RWPE1 (cell line): ENCODE results near the gene FLNC.

Source experiments
- CTCF ChIA-PET: fragments of 350-600 bp; sonication (Branson Sonifier 250); formaldehyde crosslinking; extraction: SDS; loops from one replicate; lab custom pipeline; 2021; lab: Yijun Ruan, JAX
- POLR2A ChIA-PET: fragments of 400-600 bp; formaldehyde crosslinking; extraction: SDS; loops from one replicate; lab custom pipeline; 2020; ENCODE audit warnings: antibody characterized with exemption; ENCODE audit not compliant: low non-redundant PET; lab: Yijun Ruan, JAX
- DNase-seq: peaks from one replicate; pipeline ENCODE4 v3.0.0; 2012; ENCODE audit warnings: low spot score
- H3K27ac ChIP-seq: fragments of 450-650 bp; 2 replicates; pipeline ENCODE4 v1.5.1; 2017
- TF ChIP-seq, protein P1 (sequence below): fragments of 450-650 bp; conservative IDR thresholded peaks from 2 replicates; pipeline ENCODE4 v1.5.1; 2017; ENCODE audit warnings: low read depth, mild to moderate bottlenecking

The FLNC gene

DNA sequence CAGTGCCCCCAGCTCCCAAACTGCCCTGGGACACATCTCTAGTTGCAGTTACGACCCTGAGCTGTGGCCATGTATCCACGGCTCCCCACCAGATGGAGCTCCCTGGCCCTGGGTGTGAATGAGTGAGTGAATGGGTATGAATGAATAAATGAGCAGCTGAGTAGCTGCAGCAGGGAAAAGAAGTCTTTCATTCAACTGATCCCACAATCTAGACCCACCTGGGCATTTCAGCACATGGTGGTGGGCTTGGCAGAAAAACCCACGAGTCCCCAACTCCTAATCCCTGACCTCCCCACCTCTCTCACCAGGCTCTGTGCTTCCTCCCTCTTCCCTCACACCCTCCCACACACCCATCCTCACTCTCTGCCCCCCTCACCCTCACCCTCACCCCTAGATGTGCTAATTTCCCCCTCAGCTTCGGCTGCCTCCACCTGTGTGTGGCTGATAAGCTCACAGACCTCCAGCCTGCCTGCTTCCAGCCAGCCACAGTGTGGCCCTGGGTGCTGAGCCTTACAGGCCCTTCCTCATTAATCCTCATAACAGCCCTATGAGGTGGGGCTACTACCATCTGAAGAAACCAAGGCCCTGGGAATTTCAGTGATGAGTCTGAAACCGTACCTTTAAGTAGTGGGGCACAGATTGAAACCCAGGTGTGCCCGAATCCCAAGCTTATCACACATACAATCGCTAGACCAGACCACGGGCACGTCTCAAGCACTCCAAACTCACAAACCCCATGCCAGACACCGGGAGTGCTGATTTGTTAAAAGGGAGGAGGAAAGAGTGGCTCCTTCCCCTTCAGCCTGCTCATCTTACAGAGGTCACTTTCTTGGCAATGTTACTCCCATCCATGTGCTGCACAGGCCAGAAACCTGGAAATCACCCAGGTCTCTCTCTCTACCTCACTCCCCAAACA lies 30.2 kb downstream of the FLNC start:
- no peak for DNase-seq
- POLR2A ChIA-PET: no interaction called here
- H3K27ac ChIP-seq: no peak overlapping the region
- TF ChIP-seq, protein P1, sequence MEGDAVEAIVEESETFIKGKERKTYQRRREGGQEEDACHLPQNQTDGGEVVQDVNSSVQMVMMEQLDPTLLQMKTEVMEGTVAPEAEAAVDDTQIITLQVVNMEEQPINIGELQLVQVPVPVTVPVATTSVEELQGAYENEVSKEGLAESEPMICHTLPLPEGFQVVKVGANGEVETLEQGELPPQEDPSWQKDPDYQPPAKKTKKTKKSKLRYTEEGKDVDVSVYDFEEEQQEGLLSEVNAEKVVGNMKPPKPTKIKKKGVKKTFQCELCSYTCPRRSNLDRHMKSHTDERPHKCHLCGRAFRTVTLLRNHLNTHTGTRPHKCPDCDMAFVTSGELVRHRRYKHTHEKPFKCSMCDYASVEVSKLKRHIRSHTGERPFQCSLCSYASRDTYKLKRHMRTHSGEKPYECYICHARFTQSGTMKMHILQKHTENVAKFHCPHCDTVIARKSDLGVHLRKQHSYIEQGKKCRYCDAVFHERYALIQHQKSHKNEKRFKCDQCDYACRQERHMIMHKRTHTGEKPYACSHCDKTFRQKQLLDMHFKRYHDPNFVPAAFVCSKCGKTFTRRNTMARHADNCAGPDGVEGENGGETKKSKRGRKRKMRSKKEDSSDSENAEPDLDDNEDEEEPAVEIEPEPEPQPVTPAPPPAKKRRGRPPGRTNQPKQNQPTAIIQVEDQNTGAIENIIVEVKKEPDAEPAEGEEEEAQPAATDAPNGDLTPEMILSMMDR: no peak
- CTCF ChIA-PET: interaction anchor here (0.8 kb wide), 1 partner anchor 231 kb away, joined by 5 read pairs; no protein-coding TSS in a partner anchor

DNA sequence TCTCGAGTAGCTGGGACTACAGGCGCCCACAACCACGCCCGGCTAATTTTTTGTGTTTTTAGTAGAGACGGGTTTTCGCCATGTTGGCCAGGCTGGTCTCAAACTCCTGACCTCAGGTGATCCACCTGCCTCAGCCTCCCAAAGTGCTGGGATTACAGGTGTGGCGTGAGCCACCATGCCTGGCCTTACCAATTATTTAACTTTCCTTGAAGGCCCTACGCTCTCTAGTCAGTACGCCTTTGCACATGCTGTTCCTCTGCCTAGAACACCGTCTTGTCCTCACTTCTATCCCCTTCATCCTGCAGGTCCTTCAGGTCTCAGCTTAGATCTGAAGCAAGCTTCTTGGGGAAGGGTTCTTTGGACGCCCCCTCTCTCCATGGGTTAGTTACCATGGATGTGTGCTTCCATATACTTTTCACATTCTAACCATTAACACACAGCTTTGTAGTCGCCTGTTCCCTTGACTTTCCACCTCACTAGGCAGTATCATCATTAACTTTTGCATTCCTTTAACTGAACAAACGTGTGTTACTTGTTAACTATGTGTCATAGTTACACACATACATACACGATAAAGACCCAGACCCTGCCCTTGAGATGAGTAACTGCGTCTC lies 31.9 kb downstream of the FLNC start:
- TF ChIP-seq, protein P1: no peak
- peak overlapping the region; percentile 76 for H3K27ac ChIP-seq
- DNase-seq: no peak
- CTCF ChIA-PET: interaction anchor here (1.2 kb wide), 1 partner anchor 22 kb away, joined by 3 read pairs; no protein-coding TSS in a partner anchor
- POLR2A ChIA-PET: no interaction called here

DNA sequence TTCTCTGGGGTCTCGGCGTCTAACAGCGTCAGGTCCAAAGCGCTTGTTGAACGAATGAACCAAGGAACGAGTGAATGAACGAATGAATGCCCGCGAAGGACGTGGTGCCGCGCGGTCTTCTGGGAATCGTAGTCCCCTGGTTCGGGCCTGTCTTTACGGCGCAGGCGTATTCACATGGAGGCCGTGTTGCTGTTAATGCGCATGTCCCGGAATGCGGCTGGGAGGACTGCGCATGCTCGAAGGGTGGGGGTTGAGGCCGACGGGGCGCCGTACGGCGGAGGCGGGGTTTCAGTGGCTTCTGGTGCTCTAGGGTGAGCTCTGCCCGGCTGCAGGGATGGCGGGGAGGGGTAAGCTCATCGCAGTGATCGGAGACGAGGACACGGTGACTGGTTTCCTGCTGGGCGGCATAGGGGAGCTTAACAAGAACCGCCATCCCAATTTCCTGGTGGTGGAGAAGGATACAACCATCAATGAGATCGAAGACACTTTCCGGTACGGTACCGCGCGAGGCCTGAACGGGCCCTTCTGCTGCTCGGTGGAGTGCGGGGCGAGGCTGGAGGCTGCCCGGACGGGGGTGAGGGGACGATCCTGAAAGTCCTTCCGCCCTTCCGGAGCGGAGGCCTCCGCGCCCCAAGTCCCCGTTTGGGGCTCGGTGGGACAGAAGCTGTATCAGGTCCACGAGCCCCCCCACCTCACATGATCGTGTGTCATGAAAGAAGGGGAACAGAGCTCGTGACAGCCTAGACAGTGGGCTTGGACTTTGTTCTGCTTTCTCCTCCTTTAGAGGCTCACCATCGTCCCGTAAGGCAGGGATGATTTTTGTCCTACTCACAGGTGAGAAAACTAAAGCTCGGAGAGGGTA lies 32.6 kb downstream of the FLNC start, which contains the start of gene ATP6V1F:
Gene ATP6V1F (plus strand): TSS at position 286 of the 862 bp plus-strand sequence. CDS start 49 bp downstream, at position 335.
- ChIA-PET CTCF (interaction anchor here (1.2 to 1.5 kb wide), 2 partner anchors 21 to 229 kb away, joined by 3 to 5 read pairs; no protein-coding TSS in a partner anchor), POLR2A (no interaction called here)
- DNase-seq: peak; percentile 99
- TF ChIP-seq, protein P1: no peak
- peak within 1 kb of the TSS; percentile 76 for H3K27ac ChIP-seq

DNA sequence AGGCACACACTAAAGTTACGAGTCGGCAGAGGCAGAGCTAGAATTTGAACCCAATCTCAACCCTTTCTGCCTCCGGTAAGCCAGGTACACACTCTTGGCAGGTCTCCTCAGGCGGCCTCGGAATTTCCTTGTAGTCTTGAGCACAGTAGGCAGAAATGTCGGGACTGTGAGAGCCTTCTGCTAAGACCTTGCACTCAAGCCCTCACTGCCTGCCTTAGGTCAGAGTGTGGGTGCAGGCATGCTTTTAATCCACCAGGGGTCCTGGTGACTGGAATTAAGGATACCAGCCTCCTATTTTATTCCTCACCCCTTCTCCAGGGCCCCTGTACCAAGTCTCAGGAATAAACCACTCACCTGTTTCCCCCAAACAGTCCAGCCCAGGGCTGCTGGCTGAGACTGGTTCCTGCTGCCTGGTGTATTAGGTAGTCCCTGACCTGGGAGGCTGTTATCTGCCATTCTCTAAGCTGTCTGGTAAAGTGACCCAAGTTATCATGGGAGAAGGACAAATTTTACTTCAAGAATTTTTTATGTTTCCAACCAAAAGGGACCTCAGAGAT lies 33.3 kb downstream of the FLNC start:
- H3K27ac ChIP-seq: peak overlapping the region; percentile 76
- POLR2A ChIA-PET: no interaction called here
- CTCF ChIA-PET: interaction anchor here (0.6 to 1.5 kb wide), 5 partner anchors 17 to 228 kb away, joined by 3 to 5 read pairs (median 4); no protein-coding TSS in a partner anchor
- peak; percentile 70 for DNase-seq
- TF ChIP-seq, protein P1: peak; percentile 77

DNA sequence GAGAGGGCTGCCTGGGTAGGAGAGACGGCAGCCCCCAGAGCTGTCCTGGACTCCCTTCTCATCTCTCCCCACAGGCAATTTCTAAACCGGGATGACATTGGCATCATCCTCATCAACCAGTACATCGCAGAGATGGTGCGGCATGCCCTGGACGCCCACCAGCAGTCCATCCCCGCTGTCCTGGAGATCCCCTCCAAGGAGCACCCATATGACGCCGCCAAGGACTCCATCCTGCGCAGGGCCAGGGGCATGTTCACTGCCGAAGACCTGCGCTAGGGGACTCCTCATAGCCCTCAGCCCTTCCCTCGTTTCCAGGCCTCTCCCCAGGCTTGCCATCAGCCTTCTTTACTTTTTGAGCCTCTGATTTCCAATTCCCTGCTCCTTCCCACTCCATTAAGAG lies 35.1 kb downstream of the FLNC start:
- H3K27ac ChIP-seq: no peak overlapping the region; the same call in 1 of the 2 replicates
- ChIA-PET POLR2A (no interaction called here), CTCF (interaction anchor here (0.7 kb wide), 1 partner anchor 517 kb away, joined by 3 read pairs; no protein-coding TSS in a partner anchor)
- TF ChIP-seq, protein P1: no peak
- no peak for DNase-seq
